ENCODE data around the gene ABCD4. TPM values are rescaled to one million over a fixed set of nuclear protein-coding genes. Genes with fewer than 3 reads are reported as not detected.

Gene ABCD4
- total RNA-seq: 10 to 100 TPM; 26.1 to 73.4 (median 49.5) TPM

GRCh38 chr14:74302634-74303569 is at the start of gene ABCD4:
ABCD4 (minus strand) TSS chr14:74302934; CDS start chr14:74302912, 22 bp downstream.
- intact Hi-C loops (cut with DNase I; ENCODE audit: low total_unique reads): no loop called here
- TF ChIP-seq POLR2A (IDR thresholded peaks at IDR 0.05): peak in 1 of 2 donors; percentile 58
- TF ChIP-seq CTCF (IDR thresholded peaks at IDR 0.05): peak; percentile 14 to 83 (median 58)
- peak within 1 kb of the TSS; percentile 84 to 90 for H3K27ac ChIP-seq

GRCh38 chr14:74350928-74351323 is 48.2 kb upstream of the ABCD4 start:
- no peak for DNase-seq
- Histone ChIP-seq H3K27me3 (no peaks in the 10 kb centered on the region), H3K4me3 (no peak overlapping the region), H3K4me1 (no peaks in the 10 kb centered on the region), H3K27ac (no peak overlapping the region), H3K36me3 (no peaks in the 10 kb centered on the region), H3K9me3 (no peaks in the 10 kb centered on the region)
- TF ChIP-seq POLR2A (IDR thresholded peaks at IDR 0.05) (no peak), CTCF (IDR thresholded peaks at IDR 0.05) (no peak)
- intact Hi-C loops (cut with DNase I; ENCODE audit: low total_unique reads): no loop called here

More at GRCh38 chr14:74302634-74303569, at the start of gene ABCD4:
- no peaks in the 10 kb centered on the region for H3K9me3 ChIP-seq
- peak within 1 kb of the TSS; percentile 62 to 92 for H3K4me3 ChIP-seq
- no peaks in the 10 kb centered on the region for H3K36me3 ChIP-seq
- H3K27me3 ChIP-seq: no peaks in the 10 kb centered on the region
- DNase-seq: peak; percentile 91 to 95
- no peaks in the 10 kb centered on the region for H3K4me1 ChIP-seq

- no peaks in the 10 kb centered on the region for H3K36me3 ChIP-seq
- no peak overlapping the region for H3K27ac ChIP-seq
- TF ChIP-seq POLR2A (IDR thresholded peaks at IDR 0.05) (no peak), CTCF (IDR thresholded peaks at IDR 0.05) (no peak)
- H3K4me3 ChIP-seq: no peak overlapping the region
- no peaks in the 10 kb centered on the region for H3K9me3 ChIP-seq
- intact Hi-C loops (cut with DNase I; ENCODE audit: low total_unique reads): no loop called here
- no peaks in the 10 kb centered on the region for H3K27me3 ChIP-seq
- no peak for DNase-seq
- no peaks in the 10 kb centered on the region for H3K4me1 ChIP-seq
Measured at GRCh38 chr14:74350211-74350927, 47.6 kb upstream of the ABCD4 start.

GRCh38 chr14:74349757-74350156 is 47.0 kb upstream of the ABCD4 start:
- DNase-seq: no peak
- no peak overlapping the region for H3K4me3 ChIP-seq
- intact Hi-C loops (cut with DNase I; ENCODE audit: low total_unique reads): no loop called here
- H3K4me1 ChIP-seq: no peaks in the 10 kb centered on the region
- H3K27ac ChIP-seq: no peak overlapping the region
- no peaks in the 10 kb centered on the region for H3K27me3 ChIP-seq
- H3K9me3 ChIP-seq: no peaks in the 10 kb centered on the region
- no peak for TF ChIP-seq POLR2A (IDR thresholded peaks at IDR 0.05)
- TF ChIP-seq CTCF (IDR thresholded peaks at IDR 0.05): no peak
- H3K36me3 ChIP-seq: no peaks in the 10 kb centered on the region
